GM21367 (cell line): ENCODE results near the gene GP1BB.
"Not testable (repeated sequence)": the region's sequence is repeated elsewhere in the genome, so short reads cannot be mapped to it uniquely, and the experiment has no call there.

ENCODE experiments used
- ATAC-seq: cut with Tn5 transposase; IDR thresholded peaks from one replicate; pipeline ENCODE4 v1.9.1; 2021; ENCODE audit not compliant: unreplicated experiment

GP1BB gene

GRCh38 chr22:19693581-19693980 is 29.8 kb upstream of the GP1BB start:
- no peak for ATAC-seq

GRCh38 chr22:19693981-19694670 is 29.2 kb upstream of the GP1BB start:
- ATAC-seq: no peak

- ATAC-seq: no peak
Measured at GRCh38 chr22:19694696-19695095, 28.6 kb upstream of the GP1BB start.

GRCh38 chr22:19696504-19697276 is 26.6 kb upstream of the GP1BB start:
- no peak for ATAC-seq

GRCh38 chr22:19697871-19698270 is 25.5 kb upstream of the GP1BB start:
- ATAC-seq: not testable (repeated sequence)

- no peak for ATAC-seq
Measured at GRCh38 chr22:19700790-19701419, 22.4 kb upstream of the GP1BB start.

GRCh38 chr22:19701420-19702145 is 21.8 kb upstream of the GP1BB start:
- ATAC-seq: no peak

- no peak for ATAC-seq
Measured at GRCh38 chr22:19703869-19704268, 19.5 kb upstream of the GP1BB start.

GRCh38 chr22:19704355-19705015 is 18.9 kb upstream of the GP1BB start:
- no peak for ATAC-seq

GRCh38 chr22:19705181-19705934 is 18.0 kb upstream of the GP1BB start:
- ATAC-seq: no peak

GRCh38 chr22:19706661-19707151 is 16.6 kb upstream of the GP1BB start:
- ATAC-seq: no peak

- ATAC-seq: no peak
Measured at GRCh38 chr22:19707347-19708290, 15.7 kb upstream of the GP1BB start.

- no peak for ATAC-seq
Measured at GRCh38 chr22:19708321-19709011, 14.9 kb upstream of the GP1BB start.

GRCh38 chr22:19709063-19709769 is 14.1 kb upstream of the GP1BB start:
- no peak for ATAC-seq

- no peak for ATAC-seq
Measured at GRCh38 chr22:19710020-19710768, 13.1 kb upstream of the GP1BB start.

- no peak for ATAC-seq
Measured at GRCh38 chr22:19710769-19711106, 12.6 kb upstream of the GP1BB start.

GRCh38 chr22:19713245-19713644 is 10.1 kb upstream of the GP1BB start:
- ATAC-seq: no peak
